PC-9 (cell line): ENCODE measurements around the gene NOG. TPM values are rescaled to one million over a fixed set of nuclear protein-coding genes. Genes with fewer than 3 reads are reported as not detected.

Experiments
- BruUV-seq: library from RNA; stranded (reverse); fragments of 400-500 nt; replicated peaks from 2 replicates; lab custom pipeline; 2021; lab: Mats Ljungman, UMichigan
- CTCF ChIA-PET: fragments of 300-600 bp; sonication (Branson Sonifier 250); formaldehyde crosslinking; loops from one replicate; lab custom pipeline; 2022; ENCODE audit warnings: antibody characterized with exemption; lab: Charles Lee
- POLR2A ChIA-PET: fragments of 300-600 bp; sonication (Branson Sonifier 250); formaldehyde crosslinking; loops from one replicate; lab custom pipeline; 2022; ENCODE audit warnings: antibody characterized with exemption; ENCODE audit not compliant: unreplicated experiment; lab: Charles Lee
- DNase-seq, 2 experiments: peaks; one replicate each; pipeline versions ENCODE4 v3.0.0 to v3.0.0-alpha.2; 2015 to 2022; ENCODE audit warnings: mixed read lengths in 1 of 2
- H2AFZ ChIP-seq: fragments of 200-600 bp; sonication (generic); 2 replicates; pipeline ENCODE4 v1.8.1; 2017; ENCODE audit warnings: antibody characterized with exemption
- H3F3A ChIP-seq: fragments of 200-600 bp; sonication (generic); 2 replicates; pipeline ENCODE4 v1.8.1; 2017; ENCODE audit warnings: antibody characterized with exemption, mild to moderate bottlenecking, low read depth; ENCODE audit not compliant: insufficient read depth
- H3K27ac ChIP-seq: fragments of 200-600 bp; sonication (generic); 2 replicates; pipeline ENCODE4 v1.6.1; 2016; ENCODE audit warnings: mixed run types
- H3K27me3 ChIP-seq: fragments of 200-600 bp; sonication (generic); 2 replicates; pipeline ENCODE4 v1.6.1; 2016; ENCODE audit warnings: low read depth, mixed run types; ENCODE audit not compliant: insufficient read depth
- H3K36me3 ChIP-seq: fragments of 200-600 bp; sonication (generic); 2 replicates; pipeline ENCODE4 v1.6.1; 2016; ENCODE audit warnings: low read depth, mixed run types
- H3K4me1 ChIP-seq: fragments of 200-600 bp; sonication (generic); replicated peaks from 2 replicates; pipeline ENCODE4 v1.6.1; 2016; ENCODE audit warnings: mixed run types; ENCODE audit not compliant: insufficient read depth
- H3K4me2 ChIP-seq: fragments of 200-600 bp; sonication (generic); 2 replicates; pipeline ENCODE4 v1.6.1; 2017; ENCODE audit warnings: mixed run types
- H3K4me3 ChIP-seq: fragments of 200-600 bp; sonication (generic); 2 replicates; pipeline ENCODE4 v1.6.1; 2016; ENCODE audit warnings: mixed run types
- H3K79me2 ChIP-seq: fragments of 200-600 bp; sonication (generic); 2 replicates; pipeline ENCODE4 v1.6.1; 2017; ENCODE audit warnings: low read depth, mixed run types
- H3K9me2 ChIP-seq: fragments of 200-600 bp; sonication (generic); 2 replicates; pipeline ENCODE4 v1.8.1; 2017; ENCODE audit warnings: mild to moderate bottlenecking; ENCODE audit not compliant: insufficient read depth
- H3K9me3 ChIP-seq: fragments of 200-600 bp; sonication (generic); 2 replicates; pipeline ENCODE4 v1.8.1; 2016; ENCODE audit warnings: low read depth; ENCODE audit not compliant: insufficient read depth
- H4K20me1 ChIP-seq: fragments of 200-600 bp; sonication (generic); 2 replicates; pipeline ENCODE4 v1.8.1; 2017; ENCODE audit not compliant: insufficient read depth
- CTCF ChIP-seq: fragments of 200-600 bp; sonication (generic); conservative IDR thresholded peaks from 2 replicates; pipeline ENCODE4 v1.6.1; 2017; ENCODE audit warnings: mixed run types, antibody characterized with exemption, mild to moderate bottlenecking, moderate library complexity
- EZH2 ChIP-seq: fragments of 200-600 bp; sonication (generic); IDR thresholded peaks from 2 replicates; pipeline ENCODE4 v1.8.0; 2017; ENCODE audit warnings: antibody characterized with exemption, low read depth
- intact Hi-C: fragments of 100-400 bp; cut with micrococcal nuclease; formaldehyde crosslinking; loops from one replicate; pipeline ENCODE4 v1.10.0; 2022; ENCODE audit not compliant: unreplicated experiment
- total RNA-seq: library from RNA; stranded (reverse); gene quantifications from 2 replicates; pipeline ENCODE4 v1.2.3, GENCODE V29; 2021

The NOG gene
- total RNA-seq, 1 experiment from 2014 or later: 4.8 TPM

GRCh38 chr17:56642424-56642823 is 48.9 kb downstream of the NOG start:
- Histone ChIP-seq H3K27ac (no peak overlapping the region), H3K4me3 (no peak overlapping the region), H2AFZ (no peak overlapping the region), H3K4me1 (no peaks in the 10 kb centered on the region), H3K79me2 (no peaks in the 10 kb centered on the region), H3K27me3 (no peaks in the 10 kb centered on the region), H4K20me1 (no peaks in the 10 kb centered on the region), H3K36me3 (no peaks in the 10 kb centered on the region), H3K4me2 (no peak overlapping the region), H3F3A (no peaks in the 10 kb centered on the region), H3K9me2 (no peaks in the 10 kb centered on the region; the same call in 1 of the 2 replicates), H3K9me3 (no peaks in the 10 kb centered on the region)
- no TSS peak for BruUV-seq
- DNase-seq: no peak
- POLR2A ChIA-PET: no interaction called here
- CTCF ChIA-PET: no interaction called here
- TF ChIP-seq EZH2 (no peak), CTCF (no peak)
- intact Hi-C loops: no loop called here

Other genes starting within 250 kb of the NOG start
- gene C17orf67, start 240.2 kb downstream of the NOG start, total RNA-seq: 4.3 and 6.4 TPM in 2 replicates
- 11.0 and 16.2 TPM in 2 replicates for gene DGKE, start 240.5 kb downstream of the NOG start, total RNA-seq